GM12891 (cell line): ENCODE results near the gene MRPL21.

Source experiments
- POLR2A ChIP-seq: IDR thresholded peaks from 2 replicates; pipeline ENCODE4 v1.6.1; 2011; ENCODE audit warnings: low read depth, low read length, control low read depth
- POLR2AphosphoS5 ChIP-seq: IDR thresholded peaks from 2 replicates; pipeline ENCODE4 v1.6.1; 2011; ENCODE audit warnings: low read depth, low read length, control low read depth
- SPI1 ChIP-seq: IDR thresholded peaks from 2 replicates; pipeline ENCODE4 v1.6.1; 2011; ENCODE audit warnings: low read depth, low read length, control low read depth
- TAF1 ChIP-seq: IDR thresholded peaks from 2 replicates; pipeline ENCODE4 v1.6.1; 2011; ENCODE audit warnings: low read depth, low read length, control low read depth

DNA sequence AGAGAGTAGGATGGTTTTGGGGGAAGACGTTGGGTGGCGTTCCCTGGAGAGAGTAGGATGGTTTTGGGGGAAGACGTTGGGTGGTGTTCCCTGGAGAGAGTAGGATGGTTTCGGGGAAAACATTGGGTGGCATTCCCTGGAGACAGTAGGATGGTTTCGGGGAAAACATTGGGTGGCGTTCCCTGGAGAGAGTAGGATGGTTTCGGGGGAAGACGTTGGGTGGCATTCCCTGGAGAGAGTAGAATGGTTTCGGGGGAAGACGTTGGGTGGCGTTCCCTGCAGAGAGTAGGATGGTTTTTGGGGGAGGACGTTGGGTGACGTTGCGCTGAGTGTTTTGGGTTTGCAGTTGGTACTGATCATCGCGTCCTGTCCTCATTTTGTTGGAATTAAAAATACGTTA is 28.3 kb upstream of the MRPL21 start:
- TF ChIP-seq TAF1 (no peak), POLR2A (no peak), POLR2AphosphoS5 (no peak), SPI1 (no peak)
